ENCODE measurements around the gene SLC2A10.

DNA sequence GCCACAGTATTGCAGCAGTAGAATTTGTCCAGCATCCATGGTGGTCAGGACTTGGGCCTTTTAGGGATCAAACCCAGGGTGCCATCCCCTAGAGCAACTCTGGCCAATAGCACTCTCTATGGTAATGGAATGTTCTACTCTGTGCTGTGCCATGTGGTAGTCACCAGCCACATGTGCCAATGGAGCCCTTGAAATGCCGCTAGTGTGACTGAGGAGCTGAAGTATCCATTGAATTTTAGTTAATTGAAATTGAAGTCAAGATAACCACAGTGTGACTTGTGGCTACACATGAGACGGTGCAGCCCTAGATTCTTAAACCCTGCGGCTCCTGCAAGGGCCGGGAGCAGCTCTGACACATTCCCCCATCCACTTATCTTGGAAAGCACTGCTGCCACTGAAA lies 54.6 kb downstream of the SLC2A10 start:
- TF ChIP-seq, protein P1, sequence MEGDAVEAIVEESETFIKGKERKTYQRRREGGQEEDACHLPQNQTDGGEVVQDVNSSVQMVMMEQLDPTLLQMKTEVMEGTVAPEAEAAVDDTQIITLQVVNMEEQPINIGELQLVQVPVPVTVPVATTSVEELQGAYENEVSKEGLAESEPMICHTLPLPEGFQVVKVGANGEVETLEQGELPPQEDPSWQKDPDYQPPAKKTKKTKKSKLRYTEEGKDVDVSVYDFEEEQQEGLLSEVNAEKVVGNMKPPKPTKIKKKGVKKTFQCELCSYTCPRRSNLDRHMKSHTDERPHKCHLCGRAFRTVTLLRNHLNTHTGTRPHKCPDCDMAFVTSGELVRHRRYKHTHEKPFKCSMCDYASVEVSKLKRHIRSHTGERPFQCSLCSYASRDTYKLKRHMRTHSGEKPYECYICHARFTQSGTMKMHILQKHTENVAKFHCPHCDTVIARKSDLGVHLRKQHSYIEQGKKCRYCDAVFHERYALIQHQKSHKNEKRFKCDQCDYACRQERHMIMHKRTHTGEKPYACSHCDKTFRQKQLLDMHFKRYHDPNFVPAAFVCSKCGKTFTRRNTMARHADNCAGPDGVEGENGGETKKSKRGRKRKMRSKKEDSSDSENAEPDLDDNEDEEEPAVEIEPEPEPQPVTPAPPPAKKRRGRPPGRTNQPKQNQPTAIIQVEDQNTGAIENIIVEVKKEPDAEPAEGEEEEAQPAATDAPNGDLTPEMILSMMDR (IDR thresholded peaks at IDR 0.05; ENCODE audit: insufficient read depth, low read length, poor library complexity, severe bottlenecking): no peak
- TF ChIP-seq EZH2phosphoT487 (conservative IDR thresholded peaks at IDR 0.05; ENCODE audit: low read length): no peak
